Lung (tissue), 12 donors: ENCODE data around the gene NCKAP5L. TPM values are rescaled to one million over a fixed set of nuclear protein-coding genes. Genes with fewer than 3 reads are reported as not detected.
A peak's percentile ranks its signal among the peaks of the same experiment; 100 is the strongest.

Experiments used
- ATAC-seq: fragments of 200-7000 bp; cut with Tn5 transposase; one replicate; pipeline ENCODE4 v1.9.1; 2020; ENCODE audit warnings: moderate number of reproducible peaks; ENCODE audit not compliant: insufficient read depth, low FRiP score
- DNase-seq, 3 donors: peaks; one replicate each; pipeline ENCODE4 v3.0.0-alpha.2; 2013 to 2017
- H3K27ac ChIP-seq, 2 donors: one replicate each; pipeline ENCODE4 v1.5.1; 2013; ENCODE audit warnings: mild to moderate bottlenecking in 2 of 2, moderate library complexity in 2 of 2, control low read depth in 1 of 2, inconsistent platforms in 1 of 2, low read depth in 1 of 2, low read length in 1 of 2
- H3K27me3 ChIP-seq, 3 donors: one replicate each; pipeline ENCODE4 v1.5.1; 2013; ENCODE audit warnings: low read length in 2 of 3; ENCODE audit not compliant: control insufficient read depth in 3 of 3, insufficient read depth in 3 of 3
- H3K36me3 ChIP-seq, 4 donors: one replicate each; pipeline ENCODE4 v1.5.1; 2013; ENCODE audit warnings: low read length in 4 of 4, mild to moderate bottlenecking in 1 of 4, moderate library complexity in 1 of 4; ENCODE audit not compliant: control insufficient read depth in 4 of 4, insufficient read depth in 4 of 4
- H3K4me1 ChIP-seq, 5 donors: one replicate each; pipeline ENCODE4 v1.5.1; 2013; ENCODE audit warnings: low read length in 5 of 5, mild to moderate bottlenecking in 2 of 5, moderate library complexity in 1 of 5; ENCODE audit not compliant: control insufficient read depth in 5 of 5, insufficient read depth in 5 of 5
- H3K4me3 ChIP-seq: one replicate; pipeline ENCODE4 v1.5.1; 2013; ENCODE audit warnings: mild to moderate bottlenecking, control low read depth, moderate library complexity
- H3K9ac ChIP-seq, 2 donors: one replicate each; pipeline ENCODE4 v1.5.1; 2013; ENCODE audit warnings: low read length in 2 of 2, control low read depth in 1 of 2; ENCODE audit not compliant: insufficient read depth in 1 of 2
- H3K9me3 ChIP-seq, 4 donors: one replicate each; pipeline ENCODE4 v1.5.1; 2013; ENCODE audit warnings: low read length in 3 of 4, mild to moderate bottlenecking in 1 of 4, moderate library complexity in 1 of 4; ENCODE audit not compliant: control insufficient read depth in 4 of 4, insufficient read depth in 3 of 4
- CTCF ChIP-seq: IDR thresholded peaks from 2 replicates; pipeline ENCODE4 v1.5.1; 2012; ENCODE audit warnings: mild to moderate bottlenecking; ENCODE audit errors: control extremely low read depth, extremely low read depth
- WGBS, 2 donors: extraction: QIAGEN DNeasy Blood & Tissue Kit; methylation state at CpG; one replicate each; pipeline ENCODE4 v1.1.7; 2013; 5-methylcytosine and 5-hydroxymethylcytosine counted together
- polyA plus RNA-seq, 2 donors: library from polyadenylated mRNA; stranded (reverse); fragments of 200-250 nt; gene quantifications; one replicate each; pipeline ENCODE4 v1.2.1, GENCODE V29; 2013
- total RNA-seq, 2 donors: library from RNA; depleted of rRNA in 1 of 2; stranded (reverse); fragments of >200 nt in 1 of 2; gene quantifications; one replicate each; pipeline ENCODE4 v1.2.1, GENCODE V29; 2014 to 2021
- donor health status: control.
- donor health status: control.
- donor health status: Bipolar disorder and iron deficiency.
- donor health status: healthy.
- donor health status: DM: yes; HTN: yes; CAD: no.

The NCKAP5L gene
- total and polyA plus RNA-seq, 4 donors = 15.7 to 30.8 (median 20.1) TPM

- H3K4me1 ChIP-seq = peaks cover 12 to 38% (median 22%) of the 10 kb centered on the region in 5 donors
- TF ChIP-seq CTCF = no peak
- DNase-seq (peak; percentile 82), ATAC-seq (peak; percentile 55)
- peak overlapping the region; percentile 8 to 45 for H3K9ac ChIP-seq
- H3K27me3 ChIP-seq = no peaks in the 10 kb centered on the region
- peaks cover 0 to 3% (median 2%) of the 10 kb centered on the region in 4 donors for H3K36me3 ChIP-seq
- 5 to 8% methylated on average over 28 to 38 of the region's 38 CpGs for WGBS, 2 donors
- H3K9me3 ChIP-seq = no peaks in the 10 kb centered on the region
- peak overlapping the region; percentile 71 for H3K4me3 ChIP-seq
- peak overlapping the region; percentile 89 to 96 for H3K27ac ChIP-seq
Measured at GRCh38 chr12:49827401-49828099, 663 bp downstream of the NCKAP5L start.

- Histone ChIP-seq H3K9me3 (no peaks in the 10 kb centered on the region), H3K4me3 (peak overlapping the region; percentile 71), H3K27me3 (no peaks in the 10 kb centered on the region), H3K4me1 (peaks cover 12 to 38% (median 22%) of the 10 kb centered on the region in 5 donors), H3K9ac (peak overlapping the region; percentile 8 to 45), H3K36me3 (peaks cover 0 to 4% (median 3%) of the 10 kb centered on the region in 4 donors), H3K27ac (peak overlapping the region; percentile 89 to 96)
- TF ChIP-seq CTCF = no peak
- no peak for DNase-seq
- no peak for ATAC-seq
- 47 to 52% methylated on average over 6 of the region's 6 CpGs for WGBS, 2 donors
Measured at GRCh38 chr12:49827051-49827400, 1.2 kb downstream of the NCKAP5L start.

DNA sequence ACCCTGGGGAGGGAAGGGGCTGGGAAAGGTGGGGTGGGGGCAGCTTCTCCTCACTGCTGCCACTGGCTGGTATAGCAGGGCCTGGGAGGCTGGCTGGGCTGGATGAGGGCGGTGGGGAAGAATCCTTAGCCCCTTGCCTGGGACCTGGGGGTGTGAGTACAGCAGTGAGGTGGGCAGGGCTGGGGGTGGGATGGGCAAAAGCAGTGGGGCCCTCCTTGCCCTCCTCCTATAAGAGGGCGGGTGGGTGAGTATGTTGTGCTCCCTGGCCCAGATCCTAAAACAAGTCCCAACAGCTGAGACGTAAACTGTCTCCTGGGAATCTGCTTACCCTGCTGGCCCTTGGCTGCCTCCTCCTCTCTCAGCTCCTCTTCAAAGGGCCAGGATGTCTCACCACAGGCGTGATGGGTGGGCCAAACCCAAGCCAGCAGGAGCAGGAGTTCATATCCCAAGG lies 2.2 kb downstream of the NCKAP5L start:
- DNase-seq = peak; percentile 67 to 82 (median 68)
- WGBS, 2 donors = 73 to 80% methylated on average over 4 of the region's 4 CpGs
- no peak for ATAC-seq
- Histone ChIP-seq H3K27me3 (no peaks in the 10 kb centered on the region), H3K4me1 (peaks cover 14 to 38% (median 22%) of the 10 kb centered on the region in 5 donors), H3K27ac (peak overlapping the region; percentile 39 to 63), H3K9ac (no peak overlapping the region), H3K36me3 (peaks cover 0 to 6% (median 3%) of the 10 kb centered on the region in 4 donors), H3K9me3 (no peaks in the 10 kb centered on the region), H3K4me3 (no peak overlapping the region)
- no peak for TF ChIP-seq CTCF
